ENCODE results near the gene SFI1.

DNA sequence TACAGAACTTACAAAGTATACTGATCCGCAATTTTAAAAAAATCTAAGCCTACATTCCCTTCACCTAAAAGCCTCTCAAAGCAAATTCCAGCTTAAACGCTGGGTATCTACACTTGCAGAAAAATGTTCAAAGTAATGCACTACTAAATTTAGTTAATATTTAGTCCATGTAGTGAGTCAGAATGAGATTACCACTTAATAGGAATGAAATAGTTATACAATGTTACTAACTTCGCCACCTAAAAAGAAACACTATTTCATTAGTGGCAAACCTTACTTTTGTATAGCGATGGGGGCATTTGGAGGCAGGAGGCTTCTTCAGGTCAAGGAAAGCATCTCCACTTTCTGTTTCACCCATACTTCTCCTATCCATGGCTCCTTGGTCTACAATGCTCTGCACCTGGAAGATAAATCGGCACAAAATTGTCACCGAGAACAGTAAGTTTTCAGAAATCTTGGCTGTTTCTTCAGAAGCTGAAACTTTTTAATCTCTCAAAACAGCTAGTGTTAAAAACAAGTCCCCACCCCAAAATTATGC, 7.9 kb upstream of the SFI1 start:
- TF ChIP-seq, protein P1, sequence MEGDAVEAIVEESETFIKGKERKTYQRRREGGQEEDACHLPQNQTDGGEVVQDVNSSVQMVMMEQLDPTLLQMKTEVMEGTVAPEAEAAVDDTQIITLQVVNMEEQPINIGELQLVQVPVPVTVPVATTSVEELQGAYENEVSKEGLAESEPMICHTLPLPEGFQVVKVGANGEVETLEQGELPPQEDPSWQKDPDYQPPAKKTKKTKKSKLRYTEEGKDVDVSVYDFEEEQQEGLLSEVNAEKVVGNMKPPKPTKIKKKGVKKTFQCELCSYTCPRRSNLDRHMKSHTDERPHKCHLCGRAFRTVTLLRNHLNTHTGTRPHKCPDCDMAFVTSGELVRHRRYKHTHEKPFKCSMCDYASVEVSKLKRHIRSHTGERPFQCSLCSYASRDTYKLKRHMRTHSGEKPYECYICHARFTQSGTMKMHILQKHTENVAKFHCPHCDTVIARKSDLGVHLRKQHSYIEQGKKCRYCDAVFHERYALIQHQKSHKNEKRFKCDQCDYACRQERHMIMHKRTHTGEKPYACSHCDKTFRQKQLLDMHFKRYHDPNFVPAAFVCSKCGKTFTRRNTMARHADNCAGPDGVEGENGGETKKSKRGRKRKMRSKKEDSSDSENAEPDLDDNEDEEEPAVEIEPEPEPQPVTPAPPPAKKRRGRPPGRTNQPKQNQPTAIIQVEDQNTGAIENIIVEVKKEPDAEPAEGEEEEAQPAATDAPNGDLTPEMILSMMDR (IDR thresholded peaks at IDR 0.05; ENCODE audit: control extremely low read depth in 1 of 3, insufficient read depth in 1 of 3, low read depth in 1 of 3, low read length in 3 of 3), result no peak
- no peak for TF ChIP-seq POLR2AphosphoS5 (IDR thresholded peaks at IDR 0.05; ENCODE audit: low read depth, low read length)
- TF ChIP-seq KDM1A (IDR thresholded peaks at IDR 0.05; ENCODE audit: borderline replicate concordance, low read length), result no peak
- TF ChIP-seq EZH2 (IDR thresholded peaks at IDR 0.05; ENCODE audit: low read depth, low read length, severe bottlenecking), result no peak
- TF ChIP-seq RFX5 (IDR thresholded peaks at IDR 0.05; ENCODE audit: borderline replicate concordance, low read depth, low read length), result no peak
- TF ChIP-seq POLR2A (IDR thresholded peaks at IDR 0.05; ENCODE audit: control extremely low read depth in 1 of 2, low read depth in 2 of 2, low read length in 2 of 2), result no peak
